ENCODE measurements around the gene G3BP1. TPM values are rescaled to one million over a fixed set of nuclear protein-coding genes. Genes with fewer than 3 reads are reported as not detected.
A peak's percentile ranks its signal among the peaks of the same experiment; 100 is the strongest.
"Not testable (repeated sequence)": the region's sequence is repeated elsewhere in the genome, so short reads cannot be mapped to it uniquely, and the experiment has no call there.

Gene G3BP1
- polyA plus RNA-seq, 1 donor from 2014 or later: 116 TPM

DNA sequence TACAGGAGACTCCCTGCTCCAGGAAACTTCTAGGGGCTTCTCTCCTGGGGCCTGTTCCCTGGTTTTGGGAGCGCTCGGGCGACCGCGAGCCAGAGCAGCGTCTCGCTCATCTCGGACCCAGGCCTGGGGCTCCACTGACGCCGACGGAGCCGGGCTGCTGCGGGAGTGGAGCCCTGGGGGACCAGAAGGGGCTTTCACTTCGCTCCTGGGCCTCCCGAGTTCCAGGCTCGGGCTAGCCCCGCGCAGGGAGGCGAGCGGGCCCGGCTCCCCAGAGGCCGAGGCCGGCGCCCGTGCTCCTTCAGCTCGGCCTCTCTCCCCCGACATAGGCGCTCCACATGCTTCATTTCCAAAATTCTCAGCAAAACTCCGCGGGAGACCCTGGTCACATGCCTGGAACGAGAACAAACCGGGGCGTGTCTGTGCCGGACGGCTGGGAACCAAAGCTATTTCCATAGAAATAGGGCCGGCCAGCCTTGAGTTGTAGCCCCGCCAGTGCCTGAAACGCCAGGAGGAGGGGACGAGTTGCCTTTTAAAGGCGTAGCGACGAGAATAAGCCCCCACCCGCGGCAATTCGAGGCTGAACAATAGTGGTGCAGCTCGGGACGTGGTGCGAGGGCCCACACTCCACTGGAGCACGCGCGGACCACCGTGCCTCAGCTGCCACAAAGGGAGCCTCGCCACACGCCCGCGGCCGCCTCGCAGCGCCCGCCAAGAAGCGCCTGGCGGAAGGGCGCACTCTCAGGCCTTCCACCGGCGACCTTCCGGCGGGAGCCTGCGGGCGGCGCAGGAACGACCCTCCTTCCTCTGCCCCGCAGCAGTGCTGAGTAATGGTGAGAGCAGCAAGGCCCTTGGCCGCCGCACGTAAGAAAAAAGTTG is 1.1 kb upstream of the G3BP1 start:
- Mint-ChIP-seq H3K27me3 (no peaks in the 10 kb centered on the region), H3K4me3 (no peak overlapping the region), H3K9me3 (no peaks in the 10 kb centered on the region), H3K27ac (peak overlapping the region in 1 of 3 donors; percentile 13), H3K4me1 (peaks cover 19 to 29% (median 21%) of the 10 kb centered on the region in 3 donors), H3K36me3 (no peaks in the 10 kb centered on the region)

DNA sequence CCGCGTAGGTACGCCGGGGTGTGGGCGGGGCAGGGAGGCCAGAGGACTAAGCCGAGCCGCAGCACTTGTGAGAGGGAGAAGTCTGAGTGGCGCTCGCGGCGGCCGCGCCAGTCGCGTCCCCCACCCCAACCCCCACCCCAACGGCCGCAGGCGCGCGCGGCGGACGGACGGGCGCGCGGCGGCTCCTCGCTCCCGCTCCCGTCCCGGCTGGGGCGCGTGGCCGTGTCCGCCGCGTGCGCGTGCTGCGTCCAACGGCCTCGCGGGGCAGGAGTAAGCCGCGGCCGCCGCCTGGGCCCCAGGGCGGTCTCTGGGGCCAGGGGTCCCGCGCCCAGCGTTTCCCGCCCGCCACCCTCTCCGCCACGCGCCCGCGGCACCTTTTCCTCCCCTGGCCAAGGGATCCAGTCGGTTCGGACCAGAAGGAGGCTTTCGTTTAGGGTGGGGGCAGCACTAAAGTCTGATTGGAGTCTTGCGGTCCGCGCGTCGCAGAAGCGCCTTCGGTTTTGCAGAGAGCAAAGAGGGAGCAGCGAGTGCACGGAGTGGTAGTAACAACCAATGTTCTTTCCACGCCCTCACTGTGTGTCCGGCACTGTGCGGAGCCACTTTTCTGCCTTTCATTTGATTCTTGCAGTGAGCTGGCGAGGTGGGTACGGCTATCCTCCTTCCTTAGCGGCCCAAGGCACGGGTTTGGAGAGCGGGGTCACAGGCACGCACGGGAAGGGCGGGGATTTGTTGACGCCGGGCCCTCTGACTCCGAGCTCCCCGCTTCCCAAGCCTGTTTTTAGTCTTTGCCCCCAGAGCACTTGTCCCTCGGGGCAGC is 483 bp downstream of the G3BP1 start:
- Mint-ChIP-seq H3K9me3 (no peaks in the 10 kb centered on the region), H3K36me3 (no peaks in the 10 kb centered on the region), H3K4me1 (peaks cover 29 to 42% (median 32%) of the 10 kb centered on the region in 3 donors), H3K27me3 (no peaks in the 10 kb centered on the region), H3K27ac (peak overlapping the region in 2 of 3 donors; percentile 43 to 84), H3K4me3 (peak overlapping the region in 3 of 4 donors; percentile 94 to 99 (median 98))

DNA sequence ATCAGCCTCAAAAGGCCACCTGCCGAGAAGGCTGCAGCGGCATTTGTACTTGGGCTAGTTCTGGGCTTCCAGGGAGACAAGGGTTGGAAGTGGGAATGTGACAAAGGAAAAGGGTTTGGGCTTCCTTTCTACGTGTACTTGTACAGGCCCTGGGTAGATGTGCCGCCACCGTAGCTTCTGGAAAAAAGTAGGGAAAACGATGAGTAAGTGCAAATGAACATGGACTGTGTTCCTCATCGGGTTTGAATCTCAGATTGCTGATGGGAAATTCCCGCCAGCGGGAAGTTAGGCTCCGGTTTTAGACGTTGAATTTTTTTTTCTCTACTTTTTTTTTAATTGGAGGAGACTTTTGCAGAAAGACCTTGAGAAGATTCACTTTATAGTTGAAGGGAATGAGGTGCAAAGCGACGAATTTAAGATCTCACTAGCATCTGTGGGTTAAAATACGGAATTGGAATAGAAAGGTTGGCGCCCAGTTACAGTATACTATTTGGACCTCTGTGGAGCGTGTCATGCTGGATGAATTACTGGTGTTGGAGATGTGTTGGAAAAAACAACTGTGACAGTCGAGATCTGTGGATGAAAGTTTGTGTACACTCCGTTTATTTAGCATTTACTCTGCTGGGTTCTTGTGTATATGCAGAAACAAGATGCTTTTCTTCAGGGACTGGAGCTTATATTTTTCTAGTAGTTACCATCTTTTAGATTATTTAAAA is 1.2 kb downstream of the G3BP1 start:
- no peaks in the 10 kb centered on the region for H3K27me3 Mint-ChIP-seq
- peak overlapping the region in 2 of 3 donors; percentile 43 to 84 for H3K27ac Mint-ChIP-seq
- H3K36me3 Mint-ChIP-seq: peaks cover 4% of the 10 kb centered on the region
- H3K4me3 Mint-ChIP-seq: peak overlapping the region in 3 of 4 donors; percentile 94 to 99 (median 98)
- H3K4me1 Mint-ChIP-seq: peaks cover 36 to 50% (median 38%) of the 10 kb centered on the region in 3 donors
- H3K9me3 Mint-ChIP-seq: no peaks in the 10 kb centered on the region

DNA sequence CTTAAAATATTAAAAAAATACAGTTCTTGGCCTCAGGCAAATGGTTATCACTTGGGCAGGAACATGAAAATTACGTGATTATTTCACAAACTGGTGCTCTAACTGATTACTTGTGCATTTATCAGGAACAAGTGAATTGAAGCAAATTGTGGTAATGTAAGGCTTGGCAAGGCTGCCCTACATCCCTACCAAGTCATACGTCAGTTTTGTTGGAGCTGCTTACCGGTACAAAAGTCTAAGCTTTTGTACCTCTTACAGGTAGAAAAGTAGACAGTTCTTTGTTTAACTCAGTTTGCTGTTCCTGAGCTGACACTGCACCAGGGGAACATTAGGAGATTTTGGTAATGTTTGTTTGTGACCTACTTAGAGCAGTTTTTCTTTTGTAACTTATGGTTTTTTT is 2.2 kb downstream of the G3BP1 start:
- Mint-ChIP-seq H3K36me3 (peaks cover 7% of the 10 kb centered on the region), H3K4me1 (peaks cover 36 to 52% (median 44%) of the 10 kb centered on the region in 3 donors), H3K27ac (peak overlapping the region in 2 of 3 donors; percentile 83 to 84), H3K27me3 (no peaks in the 10 kb centered on the region), H3K9me3 (no peaks in the 10 kb centered on the region), H3K4me3 (peak overlapping the region in 3 of 4 donors; percentile 94 to 99 (median 98))

DNA sequence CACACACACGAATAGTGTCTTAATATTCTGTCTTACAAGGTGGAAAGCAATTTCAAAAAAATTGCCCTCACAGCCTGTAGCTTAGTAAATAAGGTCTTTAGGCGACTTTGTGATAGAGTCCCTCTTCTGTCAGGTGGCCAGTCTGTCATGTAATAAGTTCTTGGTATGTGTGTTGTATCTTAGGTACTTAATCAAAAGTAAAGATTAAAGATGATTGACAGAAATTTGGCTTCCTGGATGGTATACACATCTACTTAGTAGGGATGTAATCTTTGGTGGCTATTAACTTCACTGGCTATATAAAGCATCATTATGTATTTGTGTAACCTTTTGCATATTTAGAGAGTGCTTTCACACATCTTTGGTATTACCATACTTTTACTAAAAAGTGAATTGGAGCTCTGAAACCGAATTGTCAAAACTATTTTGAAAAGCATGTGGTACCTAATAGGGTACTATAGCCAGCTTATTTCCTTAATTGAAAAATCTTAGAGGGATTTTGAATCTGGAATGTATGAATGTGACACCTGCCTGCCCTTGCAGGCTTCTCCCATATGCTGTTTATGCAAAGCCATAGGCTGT is 3.4 kb downstream of the G3BP1 start:
- Mint-ChIP-seq H3K27me3 (no peaks in the 10 kb centered on the region), H3K4me3 (peak overlapping the region; percentile 21 to 82 (median 57)), H3K36me3 (peaks cover 10% of the 10 kb centered on the region), H3K9me3 (no peaks in the 10 kb centered on the region), H3K27ac (peak overlapping the region in 1 of 3 donors; percentile 84), H3K4me1 (peaks cover 47 to 61% (median 54%) of the 10 kb centered on the region in 3 donors)

DNA sequence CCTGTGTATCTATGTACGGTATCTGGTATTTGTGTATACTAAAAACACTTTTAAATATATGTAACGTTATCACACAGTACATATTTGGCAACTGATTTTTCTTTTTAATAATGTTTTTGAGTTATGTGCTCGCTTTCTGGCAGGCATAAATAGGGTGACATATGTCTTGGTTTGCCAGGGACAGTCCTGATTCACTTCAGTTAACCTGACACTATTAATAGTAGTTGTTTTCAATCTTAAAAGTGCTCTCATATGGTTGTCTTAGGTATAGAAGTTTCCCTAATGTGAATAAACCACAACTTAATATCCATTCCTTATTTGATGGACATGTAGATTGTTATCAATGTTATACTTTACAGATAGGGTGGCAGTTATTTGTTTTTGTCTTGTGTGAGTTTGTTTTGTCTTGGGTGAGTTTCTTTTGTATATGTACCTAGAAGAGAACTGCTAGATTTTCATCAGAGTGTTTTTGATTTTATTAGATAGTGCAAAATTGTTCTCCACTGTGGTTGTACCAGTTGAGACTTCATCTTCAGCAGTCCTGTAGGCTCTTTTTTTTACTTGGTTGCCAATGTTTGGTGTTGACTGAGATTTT is 7.9 kb downstream of the G3BP1 start:
- H3K36me3 Mint-ChIP-seq: peaks cover 11% of the 10 kb centered on the region
- H3K4me3 Mint-ChIP-seq: peak overlapping the region in 2 of 4 donors; percentile 0 to 78
- no peaks in the 10 kb centered on the region for H3K9me3 Mint-ChIP-seq
- no peaks in the 10 kb centered on the region for H3K27me3 Mint-ChIP-seq
- H3K4me1 Mint-ChIP-seq: peaks cover 59 to 73% (median 70%) of the 10 kb centered on the region in 3 donors
- peak overlapping the region in 1 of 3 donors; percentile 33 for H3K27ac Mint-ChIP-seq

DNA sequence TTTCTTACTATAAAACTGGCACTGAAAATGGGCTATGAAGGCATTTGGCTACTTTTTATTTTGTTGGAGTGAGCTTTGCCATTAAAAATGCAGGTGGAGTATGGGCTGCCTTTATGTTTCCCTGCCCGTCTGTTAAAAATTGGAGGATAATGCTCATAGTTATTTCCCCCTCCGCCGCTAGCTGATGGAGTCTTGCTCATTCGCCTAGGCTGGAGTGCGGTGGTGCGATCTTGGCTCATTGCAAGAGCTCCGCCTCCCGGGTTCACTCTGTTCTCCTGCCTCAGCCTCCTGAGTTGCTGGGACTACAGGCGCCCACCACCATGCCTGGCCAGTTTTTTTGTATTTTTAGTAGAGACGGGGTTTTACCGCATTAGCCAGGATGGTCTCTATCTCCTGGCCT is 8.6 kb downstream of the G3BP1 start:
- Mint-ChIP-seq H3K4me1 (peaks cover 58 to 70% (median 67%) of the 10 kb centered on the region in 3 donors), H3K36me3 (peaks cover 11% of the 10 kb centered on the region), H3K4me3 (peak overlapping the region in 2 of 4 donors; percentile 16 to 30), H3K27me3 (no peaks in the 10 kb centered on the region), H3K9me3 (no peaks in the 10 kb centered on the region), H3K27ac (peak overlapping the region in 1 of 3 donors; percentile 33)

DNA sequence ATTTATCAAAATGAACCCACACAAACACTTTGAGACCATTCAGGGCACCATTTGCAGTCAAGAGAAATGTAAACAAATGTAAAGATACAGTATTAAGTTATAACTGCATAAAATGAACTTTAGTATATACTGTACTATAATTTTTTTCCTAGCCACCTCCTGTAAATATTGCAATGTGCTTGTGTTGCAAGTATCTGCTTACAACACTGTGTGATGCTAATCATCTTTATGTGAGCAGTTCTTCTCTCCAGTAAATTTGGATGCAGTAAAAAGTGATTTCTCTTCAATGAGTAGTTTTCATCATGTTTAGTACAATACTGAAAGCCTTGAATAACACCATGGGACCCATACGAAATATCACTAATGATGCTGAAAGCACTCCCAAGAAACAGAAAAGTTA is 9.4 kb downstream of the G3BP1 start:
- H3K9me3 Mint-ChIP-seq: no peaks in the 10 kb centered on the region
- H3K4me1 Mint-ChIP-seq: peaks cover 55 to 68% (median 62%) of the 10 kb centered on the region in 3 donors
- H3K36me3 Mint-ChIP-seq: peaks cover 11% of the 10 kb centered on the region
- no peaks in the 10 kb centered on the region for H3K27me3 Mint-ChIP-seq
- H3K27ac Mint-ChIP-seq: no peak overlapping the region
- no peak overlapping the region for H3K4me3 Mint-ChIP-seq

DNA sequence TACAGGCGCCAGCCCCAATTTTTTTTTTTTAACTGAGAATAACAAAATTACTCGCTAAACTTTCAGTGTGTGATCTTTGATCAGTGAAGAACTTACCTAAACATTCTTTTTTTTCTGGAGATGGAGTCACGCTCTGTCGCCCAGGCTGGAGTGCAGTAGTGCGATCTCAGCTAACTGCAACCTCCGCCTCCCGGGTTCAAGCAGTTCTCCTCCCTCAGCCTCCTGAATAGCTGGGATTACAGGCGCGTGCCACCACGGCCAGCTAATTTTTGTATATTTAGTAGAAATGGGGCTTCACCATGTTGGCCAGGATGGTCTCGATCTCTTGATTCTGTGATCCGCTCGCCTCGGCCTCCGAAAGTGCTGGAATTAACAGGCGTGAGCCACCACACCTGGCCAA is 11.9 kb downstream of the G3BP1 start:
- Mint-ChIP-seq H3K4me1 (peaks cover 44 to 53% (median 45%) of the 10 kb centered on the region in 3 donors), H3K4me3 (peak overlapping the region in 1 of 4 donors; percentile 45), H3K27ac (peak overlapping the region in 1 of 3 donors; percentile 59)
- not testable (repeated sequence) for H3K27me3 Mint-ChIP-seq, H3K36me3 Mint-ChIP-seq, H3K9me3 Mint-ChIP-seq

DNA sequence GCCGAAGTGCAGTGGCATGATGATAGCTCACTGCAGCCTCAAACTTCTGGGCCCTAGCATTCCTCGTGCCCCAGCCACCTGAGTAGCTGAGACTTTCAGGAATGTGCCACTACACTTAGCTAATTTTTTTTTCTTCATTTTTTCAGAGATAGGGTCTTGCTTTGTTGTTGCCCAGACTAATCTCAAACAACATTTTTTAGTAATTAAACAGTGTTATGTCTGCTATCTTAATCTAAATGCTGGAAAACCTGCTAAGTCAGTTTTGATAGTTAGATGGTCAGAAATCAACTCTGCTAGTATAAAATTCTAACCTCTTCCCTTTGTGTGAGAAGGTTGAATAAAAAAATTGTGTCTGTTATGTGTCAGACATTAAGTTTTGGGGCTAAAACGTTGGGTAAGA is 12.4 kb downstream of the G3BP1 start:
- Mint-ChIP-seq H3K4me3 (peak overlapping the region in 1 of 4 donors; percentile 72), H3K4me1 (peaks cover 40 to 48% (median 41%) of the 10 kb centered on the region in 3 donors), H3K9me3 (no peaks in the 10 kb centered on the region), H3K27me3 (no peaks in the 10 kb centered on the region), H3K27ac (no peak overlapping the region), H3K36me3 (peaks cover 3% of the 10 kb centered on the region)

DNA sequence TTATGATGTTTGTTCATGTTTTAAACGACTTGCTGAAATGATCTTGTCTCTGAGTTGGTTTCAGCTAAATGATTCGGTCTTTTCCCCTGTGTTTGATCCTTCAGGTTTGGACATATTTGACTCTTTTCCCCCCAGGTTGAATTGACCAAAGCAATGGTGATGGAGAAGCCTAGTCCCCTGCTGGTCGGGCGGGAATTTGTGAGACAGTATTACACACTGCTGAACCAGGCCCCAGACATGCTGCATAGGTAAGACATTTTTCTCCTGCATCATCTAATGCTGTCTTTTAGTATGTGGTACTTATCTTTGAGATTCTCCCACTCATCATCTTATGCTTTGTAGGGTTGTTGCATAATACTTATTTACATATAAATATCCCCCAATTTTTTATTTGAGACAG is 14.7 kb downstream of the G3BP1 start:
- no peaks in the 10 kb centered on the region for H3K9me3 Mint-ChIP-seq
- H3K36me3 Mint-ChIP-seq: peaks cover 1% of the 10 kb centered on the region
- peak overlapping the region in 2 of 4 donors; percentile 70 to 77 for H3K4me3 Mint-ChIP-seq
- H3K27ac Mint-ChIP-seq: peak overlapping the region in 1 of 3 donors; percentile 60
- peaks cover 22 to 28% (median 24%) of the 10 kb centered on the region in 3 donors for H3K4me1 Mint-ChIP-seq
- no peaks in the 10 kb centered on the region for H3K27me3 Mint-ChIP-seq

DNA sequence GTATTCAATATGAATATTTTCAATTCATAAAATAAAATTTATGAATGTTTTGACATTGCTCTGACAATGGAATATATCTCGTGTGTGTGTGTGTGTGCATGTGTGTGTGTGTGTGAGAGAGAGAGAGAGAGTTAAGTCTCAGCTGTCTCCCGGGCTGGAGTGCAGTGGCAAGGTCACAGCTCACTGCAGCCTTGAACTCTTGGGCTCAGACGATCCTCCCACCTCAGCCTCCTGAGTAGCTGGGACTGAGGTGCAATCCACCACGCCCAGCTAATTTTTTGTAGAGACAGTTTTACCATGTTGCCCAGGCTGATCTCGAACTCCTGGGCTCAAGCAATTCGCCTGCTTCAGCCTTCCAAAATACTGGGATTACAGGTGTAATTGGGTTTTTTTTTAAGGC is 16.1 kb downstream of the G3BP1 start:
- Mint-ChIP-seq H3K36me3 (peaks cover 3% of the 10 kb centered on the region), H3K4me3 (no peak overlapping the region), H3K27ac (no peak overlapping the region), H3K9me3 (no peaks in the 10 kb centered on the region), H3K27me3 (no peaks in the 10 kb centered on the region), H3K4me1 (peaks cover 11 to 22% (median 18%) of the 10 kb centered on the region in 3 donors)

DNA sequence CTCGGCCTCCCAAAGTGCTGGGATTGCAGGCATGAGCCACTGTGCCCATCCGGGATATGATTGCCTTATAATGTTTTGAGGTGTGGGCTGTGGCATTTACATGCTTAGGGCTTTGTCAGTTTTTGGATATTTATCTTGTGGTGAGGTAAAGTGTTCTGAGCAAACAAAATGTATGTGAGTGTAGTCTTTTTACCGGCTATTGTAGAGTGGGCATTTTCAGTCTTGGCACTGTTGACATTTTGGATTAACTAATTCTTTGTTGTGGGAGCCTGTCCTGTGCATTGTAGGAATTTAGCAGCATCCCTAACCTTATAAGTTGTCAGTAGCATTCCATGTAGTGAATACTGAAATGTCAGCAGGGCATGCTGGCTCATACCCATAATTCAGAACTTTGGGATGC is 21.6 kb downstream of the G3BP1 start:
- no peaks in the 10 kb centered on the region for H3K27me3 Mint-ChIP-seq
- peaks cover 7% of the 10 kb centered on the region for H3K36me3 Mint-ChIP-seq
- H3K9me3 Mint-ChIP-seq: no peaks in the 10 kb centered on the region
- peaks cover 0 to 4% (median 0%) of the 10 kb centered on the region in 3 donors for H3K4me1 Mint-ChIP-seq
- H3K4me3 Mint-ChIP-seq: no peak overlapping the region
- no peak overlapping the region for H3K27ac Mint-ChIP-seq

DNA sequence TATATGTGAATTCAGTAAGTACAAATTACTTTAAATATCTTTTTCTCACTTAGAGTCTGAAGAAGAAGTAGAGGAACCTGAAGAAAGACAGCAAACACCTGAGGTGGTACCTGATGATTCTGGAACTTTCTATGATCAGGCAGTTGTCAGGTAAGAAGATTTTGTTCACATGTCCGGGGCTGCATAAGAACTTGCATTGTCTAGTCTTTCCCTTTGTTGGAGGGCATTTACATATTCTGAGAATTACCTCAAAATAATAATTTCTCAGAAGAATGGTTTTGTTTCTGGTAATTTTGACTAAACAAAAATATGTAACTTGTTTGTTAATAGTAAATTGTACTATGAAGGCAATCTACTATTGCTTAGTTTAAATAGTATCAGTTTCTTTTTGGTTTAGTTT is 23.7 kb downstream of the G3BP1 start:
- no peaks in the 10 kb centered on the region for H3K27me3 Mint-ChIP-seq
- H3K9me3 Mint-ChIP-seq: no peaks in the 10 kb centered on the region
- no peak overlapping the region for H3K27ac Mint-ChIP-seq
- H3K4me3 Mint-ChIP-seq: no peak overlapping the region
- peaks cover 10% of the 10 kb centered on the region for H3K36me3 Mint-ChIP-seq
- H3K4me1 Mint-ChIP-seq: peaks cover 0 to 6% (median 0%) of the 10 kb centered on the region in 3 donors
